HG03342 (cell line): ENCODE data around the gene OSTN.
A peak's percentile ranks its signal among the peaks of the same experiment; 100 is the strongest.
"Not testable (repeated sequence)": the region's sequence is repeated elsewhere in the genome, so short reads cannot be mapped to it uniquely, and the experiment has no call there.

Experiments used
- ATAC-seq: cut with Tn5 transposase; IDR thresholded peaks from one replicate; pipeline ENCODE4 v1.9.1; 2021; ENCODE audit warnings: mild to moderate bottlenecking, moderate library complexity; ENCODE audit not compliant: unreplicated experiment

The OSTN gene

GRCh38 chr3:191263365-191263764, 64.3 kb downstream of the OSTN start:
- ATAC-seq, result peak; percentile 85

- no peak for ATAC-seq
These were observed 64.8 kb downstream of the OSTN start for GRCh38 chr3:191263850-191264249.

GRCh38 chr3:191268737-191269136, 69.7 kb downstream of the OSTN start:
- no peak for ATAC-seq

DNA sequence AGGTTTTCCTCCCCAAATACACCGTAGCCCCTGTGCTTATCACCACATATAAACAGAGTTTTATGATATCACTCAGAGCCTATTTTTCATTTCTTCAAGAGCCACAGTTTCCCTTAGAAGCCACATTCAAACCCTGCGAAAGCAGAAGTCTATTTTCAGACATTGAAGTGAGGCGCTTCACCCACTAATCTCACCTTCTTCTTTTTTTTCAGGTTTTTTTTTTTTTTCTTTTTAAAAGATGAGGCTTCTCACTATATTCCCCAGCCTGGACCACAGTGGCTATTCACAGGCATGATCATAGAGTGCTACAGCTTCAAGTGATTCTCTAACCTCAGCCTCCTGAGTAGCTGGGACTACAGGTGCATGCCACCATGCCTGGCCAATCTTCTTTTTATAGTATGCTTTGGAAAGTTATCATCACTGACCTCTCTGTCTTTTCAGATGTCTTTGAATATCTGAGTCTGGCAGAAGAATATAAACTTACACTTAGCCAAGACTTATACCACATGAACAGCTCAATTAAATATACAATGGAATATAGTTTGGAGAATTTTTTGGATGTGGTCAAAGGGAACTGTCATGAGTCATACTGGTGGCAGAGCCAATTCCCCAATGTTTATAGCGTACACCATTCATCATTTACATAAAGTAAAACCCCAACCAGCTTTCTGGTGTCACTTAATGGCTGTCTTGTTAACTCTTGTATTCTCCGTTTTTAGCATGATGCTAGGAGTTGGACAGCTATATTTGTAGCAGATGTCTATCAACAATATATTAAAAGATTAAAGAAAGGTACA, 70.4 kb downstream of the OSTN start:
- ATAC-seq, result peak; percentile 61

DNA sequence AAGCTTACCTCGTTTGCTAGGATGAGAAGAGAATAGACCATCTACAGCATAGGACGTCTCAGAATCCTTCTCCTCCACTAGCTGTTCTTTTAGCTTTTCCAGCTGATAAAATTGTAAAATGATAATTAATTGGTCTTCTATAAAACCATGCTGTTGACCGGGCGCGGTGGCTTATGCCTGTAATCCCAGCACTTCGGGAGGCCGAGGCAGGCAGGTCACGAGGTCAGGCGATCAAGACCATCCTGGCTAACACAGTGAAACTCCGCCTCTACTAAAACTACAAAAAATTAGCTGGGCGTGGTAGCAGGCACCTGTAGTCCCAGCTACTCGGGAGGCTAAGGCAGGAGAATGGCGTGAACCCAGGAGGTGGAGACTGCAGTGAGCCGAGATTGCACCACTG, 76.2 kb downstream of the OSTN start:
- ATAC-seq, result not testable (repeated sequence)

- no peak for ATAC-seq
These were observed 76.7 kb downstream of the OSTN start for GRCh38 chr3:191275751-191276150.

DNA sequence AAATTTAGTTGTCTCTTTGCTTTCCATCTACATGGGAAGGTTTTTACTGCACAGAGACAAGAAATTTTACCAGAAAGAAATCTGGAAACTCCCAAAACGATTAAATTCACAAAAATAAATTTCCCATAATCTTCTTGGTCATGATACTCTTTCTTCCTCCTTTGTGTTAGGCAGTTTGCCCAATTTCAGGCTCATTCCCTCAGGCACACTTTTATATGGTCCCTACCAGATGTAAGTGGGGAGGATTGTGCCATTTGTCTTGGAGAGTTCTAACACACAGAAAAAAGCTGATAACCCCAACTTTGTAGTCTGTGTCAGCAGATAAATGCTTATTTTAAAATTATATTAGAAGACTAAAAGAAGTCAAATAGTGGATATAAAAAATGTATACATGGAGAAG, 81.1 kb downstream of the OSTN start:
- ATAC-seq, result no peak

DNA sequence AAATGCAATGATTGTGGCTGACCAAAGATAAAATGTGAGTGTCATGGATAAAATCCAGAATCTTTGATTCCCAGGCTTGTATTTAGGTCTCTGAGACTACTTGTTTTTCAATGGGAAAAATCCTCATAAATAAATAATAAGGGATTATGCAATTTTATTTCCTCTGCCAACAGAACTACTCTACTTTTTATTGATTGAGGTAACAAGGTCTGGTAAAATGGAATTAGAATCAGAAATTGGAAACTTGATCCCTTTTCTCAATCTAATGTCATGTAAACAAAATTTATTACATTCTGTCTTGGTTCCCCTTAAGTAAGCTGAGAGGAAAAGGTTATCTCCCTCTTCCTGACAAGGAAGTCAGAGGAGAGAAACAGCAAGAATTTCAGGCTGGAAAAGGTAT, 81.8 kb downstream of the OSTN start:
- ATAC-seq, result no peak

- ATAC-seq, result no peak
These were observed 83.5 kb downstream of the OSTN start for GRCh38 chr3:191282251-191283185.

GRCh38 chr3:191283400-191283799, 84.4 kb downstream of the OSTN start:
- no peak for ATAC-seq

- ATAC-seq, result peak; percentile 92
These were observed 91.4 kb downstream of the OSTN start for GRCh38 chr3:191290311-191291025.

- ATAC-seq, result no peak
These were observed 93.4 kb downstream of the OSTN start for GRCh38 chr3:191292243-191293015.

DNA sequence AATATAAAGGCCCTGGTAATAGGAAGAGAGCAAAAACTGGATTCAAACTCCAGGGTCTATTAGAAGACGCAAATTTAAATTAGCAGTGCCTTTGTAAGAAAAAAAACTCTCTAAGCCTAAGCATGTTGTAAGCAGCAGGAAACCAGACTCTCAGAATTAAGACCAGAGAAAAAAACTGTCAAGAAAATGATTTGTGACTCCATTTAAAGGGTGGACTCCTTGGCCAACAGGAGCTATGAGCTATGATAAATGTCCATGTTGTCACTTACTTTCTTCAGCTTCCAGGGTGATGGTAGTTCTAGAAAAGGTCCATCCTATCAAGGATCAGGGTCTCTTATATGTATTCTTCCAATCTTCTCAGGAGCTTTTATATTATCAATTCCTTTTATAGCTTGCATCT, 95.2 kb downstream of the OSTN start:
- no peak for ATAC-seq

GRCh38 chr3:191296041-191296541, 97.0 kb downstream of the OSTN start:
- peak; percentile 89 for ATAC-seq

DNA sequence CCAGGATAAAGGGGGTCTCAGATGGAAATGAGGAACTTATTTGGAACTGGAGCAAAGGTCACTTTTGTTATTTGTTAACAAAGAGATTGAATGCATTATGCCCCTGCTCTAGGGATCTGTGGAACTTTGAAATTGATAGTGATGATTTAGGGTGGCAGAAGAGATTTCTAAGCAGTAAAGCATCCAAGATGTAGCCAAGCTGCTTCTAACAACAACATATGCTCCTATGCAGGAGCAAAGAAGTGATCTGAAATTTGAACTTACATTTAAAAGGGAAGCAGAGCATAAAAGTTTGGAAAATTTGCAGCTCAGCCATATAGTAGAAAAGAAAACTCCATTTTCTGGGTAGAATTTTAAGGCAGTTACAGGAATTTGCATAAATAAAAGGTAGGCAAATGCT, 99.8 kb downstream of the OSTN start:
- no peak for ATAC-seq

DNA sequence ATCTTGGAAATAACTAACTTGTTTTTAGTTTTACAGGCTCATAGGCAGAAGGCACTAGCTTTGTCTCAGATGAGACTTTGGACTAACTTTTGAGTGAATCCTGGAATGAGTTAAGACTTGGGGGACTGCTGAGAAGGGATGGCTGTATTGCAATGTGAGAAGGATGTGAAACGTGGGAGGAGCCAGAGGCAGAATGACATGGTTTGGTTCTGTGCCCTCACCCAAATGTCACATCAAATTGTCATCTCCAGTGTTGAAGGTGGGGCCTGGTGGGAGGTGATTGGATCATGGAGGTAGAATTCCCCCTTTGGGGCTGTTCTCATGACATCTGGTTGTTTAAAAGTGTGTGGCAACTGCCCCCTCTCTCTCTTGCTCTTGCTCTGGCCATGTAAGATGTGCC, 101.4 kb downstream of the OSTN start:
- no peak for ATAC-seq

GRCh38 chr3:191301017-191301416, 102.0 kb downstream of the OSTN start:
- peak; percentile 79 for ATAC-seq

GRCh38 chr3:191301782-191302411, 102.9 kb downstream of the OSTN start:
- ATAC-seq, result no peak

GRCh38 chr3:191302451-191302850, 103.4 kb downstream of the OSTN start:
- ATAC-seq, result no peak

- no peak for ATAC-seq
These were observed 104.6 kb downstream of the OSTN start for GRCh38 chr3:191303596-191303995.
